ENCODE measurements around the gene TMCO4.
"Not testable (repeated sequence)": the region's sequence is repeated elsewhere in the genome, so short reads cannot be mapped to it uniquely, and the experiment has no call there.

The TMCO4 gene

GRCh38 chr1:19812875-19813642, 13.3 kb upstream of the TMCO4 start:
- DNase-seq = no peak

DNA sequence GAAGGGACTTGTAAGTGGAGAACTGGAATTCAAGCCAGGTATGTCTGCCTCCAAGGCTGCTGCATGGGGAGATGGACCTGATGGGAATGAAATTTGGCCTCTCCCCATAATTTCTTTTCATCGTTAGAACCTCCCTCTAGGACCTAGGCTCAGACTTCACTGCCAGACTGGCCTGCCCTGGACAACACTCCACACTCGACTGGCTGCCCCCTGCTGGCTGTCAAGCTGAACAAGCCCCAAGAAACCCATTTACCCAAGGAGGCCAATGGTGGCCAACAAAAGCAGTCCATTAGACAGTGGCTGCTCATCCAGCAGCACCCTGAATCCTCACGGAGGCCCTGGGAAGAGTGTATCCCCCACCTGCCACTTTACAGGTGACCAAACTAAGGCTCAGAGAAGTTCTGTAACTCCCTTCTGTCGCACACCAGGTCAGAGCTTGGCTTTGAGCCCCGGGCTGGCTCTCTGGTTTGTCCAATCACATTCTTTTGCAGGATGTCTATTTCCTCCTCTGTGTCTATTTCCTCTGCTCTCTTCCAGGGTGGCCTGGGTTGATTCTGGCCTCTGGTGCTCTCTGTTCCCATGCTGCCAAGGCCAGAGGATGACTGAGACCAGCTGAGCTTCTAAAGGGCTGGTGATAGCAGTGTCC, 11.6 kb upstream of the TMCO4 start:
- DNase-seq = peak; percentile 13 to 15

- DNase-seq = no peak
Observed at GRCh38 chr1:19809044-19809750, 9.5 kb upstream of the TMCO4 start.

- no peak for DNase-seq
Observed at GRCh38 chr1:19808351-19808750, 8.6 kb upstream of the TMCO4 start.

GRCh38 chr1:19804831-19805251, 5.1 kb upstream of the TMCO4 start:
- no peak for DNase-seq

GRCh38 chr1:19802269-19802668, 2.6 kb upstream of the TMCO4 start:
- no peak for DNase-seq

- no peak for DNase-seq
Observed at GRCh38 chr1:19800076-19800804, 524 bp upstream of the TMCO4 start.

- no peak for DNase-seq
Observed at GRCh38 chr1:19798486-19799229, 1.1 kb downstream of the TMCO4 start.

DNA sequence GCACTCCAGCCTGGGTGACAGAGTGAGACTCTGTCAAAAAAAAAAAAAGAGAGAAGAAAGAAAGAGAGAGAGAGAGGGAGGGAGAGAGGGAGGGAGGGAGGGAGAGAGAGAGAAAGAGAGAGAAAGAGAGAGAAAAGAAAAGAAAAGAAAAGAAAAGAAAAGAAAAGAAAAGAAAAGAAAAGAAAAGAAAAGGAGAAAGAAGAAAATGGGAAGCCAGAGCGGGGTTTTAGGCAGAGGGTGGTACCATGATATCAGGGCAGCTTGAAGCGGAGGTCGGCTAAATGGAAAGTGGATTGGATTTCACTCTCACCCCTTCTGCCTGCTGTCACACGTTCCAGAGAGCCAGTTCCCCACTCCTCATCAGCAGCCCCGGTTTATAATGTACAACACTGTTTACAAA, 1.9 kb downstream of the TMCO4 start:
- DNase-seq = no peak

GRCh38 chr1:19794583-19794982, 5.1 kb downstream of the TMCO4 start:
- no peak for DNase-seq

DNA sequence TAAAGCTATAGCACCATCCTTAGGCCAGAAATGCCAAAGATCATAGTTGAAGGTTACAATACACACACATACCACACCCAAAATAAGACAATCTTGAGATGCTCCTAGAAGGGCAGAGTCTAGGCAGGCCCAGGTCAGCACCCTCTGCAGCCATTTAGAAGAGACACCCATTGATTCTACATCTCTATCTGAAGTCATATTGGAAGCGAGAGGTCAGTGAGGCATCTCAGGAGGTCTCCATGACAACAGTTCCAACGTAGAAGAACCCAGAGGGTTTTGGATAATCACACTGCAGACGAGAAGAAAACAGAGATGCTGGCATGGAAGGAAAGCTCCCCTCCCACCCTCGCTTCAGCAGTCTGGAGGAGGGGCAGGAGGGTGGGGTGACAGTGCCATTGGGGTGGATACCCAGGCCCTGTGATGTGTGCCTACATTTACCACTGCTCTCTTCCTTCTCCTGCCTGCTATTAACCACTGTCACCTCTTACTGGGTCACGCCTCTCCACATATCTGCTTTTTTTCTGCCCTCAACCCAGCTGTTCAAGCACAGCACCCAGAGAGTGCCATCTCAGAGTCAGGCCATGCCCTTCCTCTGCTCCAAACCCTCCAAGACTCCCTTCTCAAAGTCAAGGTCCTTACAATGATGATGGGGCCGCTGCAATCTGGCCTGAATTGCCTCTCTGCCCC, 6.2 kb downstream of the TMCO4 start:
- no peak for DNase-seq

- DNase-seq = no peak
Observed at GRCh38 chr1:19792237-19793002, 7.3 kb downstream of the TMCO4 start.

GRCh38 chr1:19790061-19790975, 9.4 kb downstream of the TMCO4 start:
- not testable (repeated sequence) for DNase-seq

- no peak for DNase-seq
Observed at GRCh38 chr1:19786988-19787423, 12.7 kb downstream of the TMCO4 start.

- no peak for DNase-seq
Observed at GRCh38 chr1:19785660-19786059, 14.1 kb downstream of the TMCO4 start.

- DNase-seq = no peak
Observed at GRCh38 chr1:19780267-19780877, 19.3 kb downstream of the TMCO4 start.

GRCh38 chr1:19776933-19777332, 22.8 kb downstream of the TMCO4 start:
- DNase-seq = no peak

- DNase-seq = no peak
Observed at GRCh38 chr1:19776287-19776686, 23.4 kb downstream of the TMCO4 start.

DNA sequence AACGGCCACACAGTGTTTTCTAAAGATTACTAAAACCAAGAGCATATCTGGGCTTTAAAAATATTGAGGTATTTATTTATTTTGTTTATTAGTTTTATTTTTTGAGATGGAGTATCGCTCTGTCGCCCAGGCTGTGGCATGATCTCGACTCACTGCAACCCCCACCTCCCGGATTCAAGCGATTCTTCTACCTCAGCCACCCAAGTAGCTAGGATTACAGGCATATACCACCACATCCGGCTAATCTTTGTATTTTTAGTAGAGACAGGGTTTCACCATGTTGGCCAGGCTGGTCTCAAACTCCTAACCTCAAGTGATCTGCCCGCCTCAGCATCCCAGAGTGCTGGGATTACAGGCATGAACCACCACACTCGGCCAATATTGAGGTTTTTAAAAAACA, 23.9 kb downstream of the TMCO4 start:
- no peak for DNase-seq

All from NCI-H446 (cell line).